KMS-11 (cell line): Measurements from ENCODE around the gene BOD1.
"Not testable (repeated sequence)": the region's sequence is repeated elsewhere in the genome, so short reads cannot be mapped to it uniquely, and the experiment has no call there.

Experiments used
- H2AFZ ChIP-seq: fragments of 200-600 bp; sonication (generic); 2 replicates; pipeline ENCODE4 v1.6.1; 2016; ENCODE audit warnings: antibody characterized with exemption, mixed run types, low read depth
- H3K27ac ChIP-seq: fragments of 200-600 bp; sonication (generic); 2 replicates; pipeline ENCODE4 v1.6.1; 2016; ENCODE audit warnings: mild to moderate bottlenecking, mixed run types
- H3K27me3 ChIP-seq: fragments of 200-600 bp; sonication (generic); 2 replicates; pipeline ENCODE4 v1.6.1; 2017; ENCODE audit warnings: mild to moderate bottlenecking, low read depth, mixed run types, moderate library complexity; ENCODE audit not compliant: insufficient read depth
- H3K36me3 ChIP-seq: fragments of 200-600 bp; sonication (generic); 2 replicates; pipeline ENCODE4 v1.6.1; 2017; ENCODE audit warnings: mild to moderate bottlenecking, mixed run types; ENCODE audit not compliant: insufficient read depth
- H3K4me1 ChIP-seq: fragments of 200-600 bp; sonication (generic); 2 replicates; pipeline ENCODE4 v1.6.1; 2016; ENCODE audit warnings: mild to moderate bottlenecking, low read depth, mixed run types; ENCODE audit not compliant: poor library complexity, severe bottlenecking
- H3K4me2 ChIP-seq: fragments of 200-600 bp; sonication (generic); 2 replicates; pipeline ENCODE4 v1.7.0; 2016; ENCODE audit warnings: mild to moderate bottlenecking, mixed run types
- H3K4me3 ChIP-seq: fragments of 200-600 bp; sonication (generic); IDR thresholded peaks from 2 replicates; pipeline ENCODE4 v1.6.1; 2017; ENCODE audit warnings: low read depth, low read length, mixed read lengths; ENCODE audit not compliant: insufficient read depth
- H3K79me2 ChIP-seq: fragments of 200-600 bp; sonication (generic); 2 replicates; pipeline ENCODE4 v1.6.1; 2016; ENCODE audit warnings: low read depth, mixed run types; ENCODE audit not compliant: insufficient read depth
- H3K9ac ChIP-seq: fragments of 200-600 bp; sonication (generic); 2 replicates; pipeline ENCODE4 v1.6.1; 2016; ENCODE audit warnings: mild to moderate bottlenecking, mixed run types
- H4K20me1 ChIP-seq: fragments of 200-600 bp; sonication (generic); 2 replicates; pipeline ENCODE4 v1.6.1; 2016; ENCODE audit warnings: mild to moderate bottlenecking, mixed run types; ENCODE audit not compliant: insufficient read depth
- CTCF ChIP-seq: fragments of 200-600 bp; sonication (generic); conservative IDR thresholded peaks from 2 replicates; pipeline ENCODE4 v1.6.1; 2017; ENCODE audit warnings: low read depth, mild to moderate bottlenecking, antibody characterized with exemption, low read length, moderate library complexity, mixed read lengths

BOD1 gene

GRCh38 chr5:173594061-173594460 lies 22.4 kb downstream of the BOD1 start:
- no peak for TF ChIP-seq CTCF
- Histone ChIP-seq H3K36me3 (no peaks in the 10 kb centered on the region), H3K9ac (no peak overlapping the region), H2AFZ (no peak overlapping the region), H3K4me2 (no peak overlapping the region), H3K4me3 (no peak overlapping the region), H4K20me1 (no peaks in the 10 kb centered on the region), H3K79me2 (no peaks in the 10 kb centered on the region), H3K27ac (no peak overlapping the region), H3K4me1 (no peaks in the 10 kb centered on the region), H3K27me3 (no peaks in the 10 kb centered on the region)

GRCh38 chr5:173592050-173592669 lies 24.3 kb downstream of the BOD1 start:
- Histone ChIP-seq H2AFZ (no peak overlapping the region), H3K79me2 (no peaks in the 10 kb centered on the region), H4K20me1 (no peaks in the 10 kb centered on the region), H3K4me1 (no peaks in the 10 kb centered on the region), H3K27ac (no peak overlapping the region), H3K9ac (no peak overlapping the region), H3K4me3 (no peak overlapping the region), H3K36me3 (no peaks in the 10 kb centered on the region), H3K27me3 (no peaks in the 10 kb centered on the region), H3K4me2 (no peak overlapping the region)
- TF ChIP-seq CTCF = peak; percentile 84

- Histone ChIP-seq H3K36me3 (no peaks in the 10 kb centered on the region), H3K4me3 (no peak overlapping the region), H4K20me1 (no peaks in the 10 kb centered on the region), H3K27ac (no peak overlapping the region), H3K27me3 (no peaks in the 10 kb centered on the region), H2AFZ (no peak overlapping the region), H3K4me1 (no peaks in the 10 kb centered on the region), H3K9ac (no peak overlapping the region), H3K4me2 (no peak overlapping the region), H3K79me2 (no peaks in the 10 kb centered on the region)
- TF ChIP-seq CTCF = no peak
These were observed 25.4 kb downstream of the BOD1 start for GRCh38 chr5:173591056-173591514.

GRCh38 chr5:173590436-173591055 lies 25.9 kb downstream of the BOD1 start:
- Histone ChIP-seq H4K20me1 (no peaks in the 10 kb centered on the region), H3K4me1 (no peaks in the 10 kb centered on the region), H3K27ac (no peak overlapping the region), H3K9ac (no peak overlapping the region), H3K27me3 (no peaks in the 10 kb centered on the region), H3K4me2 (no peak overlapping the region), H3K36me3 (no peaks in the 10 kb centered on the region), H3K4me3 (no peak overlapping the region), H3K79me2 (no peaks in the 10 kb centered on the region), H2AFZ (no peak overlapping the region)
- TF ChIP-seq CTCF = no peak

- H3K4me3 ChIP-seq, H4K20me1 ChIP-seq, H3K79me2 ChIP-seq, H3K27ac ChIP-seq, H3K36me3 ChIP-seq, H2AFZ ChIP-seq, H3K4me2 ChIP-seq, H3K27me3 ChIP-seq, H3K4me1 ChIP-seq, H3K9ac ChIP-seq: not testable (repeated sequence)
These were observed 30.3 kb downstream of the BOD1 start for GRCh38 chr5:173586133-173586532.
